Measurements from ENCODE around the gene LMAN1L.

LMAN1L gene

GRCh38 chr15:74776821-74777768, 35.5 kb upstream of the LMAN1L start:
- H3K4me3 ChIP-seq (ENCODE audit: low read depth, low read length) = no peak overlapping the region
- POLR2A ChIA-PET = interaction anchor here (1.4 kb wide), 1 partner anchor 10 kb away, joined by 4 read pairs; no protein-coding TSS in a partner anchor
- no peak for TF ChIP-seq CTCF (IDR thresholded peaks at IDR 0.05; ENCODE audit: insufficient read depth, low read length, missing control alignments)
- CTCF ChIA-PET = interaction anchor here (1.0 to 33.5 kb wide), 10 partner anchors 6 to 404 kb away, joined by 3 to 1672 read pairs (median 102); partner anchors contain the start of genes CLK3, CSK and RPP25
- DNase-seq (ENCODE audit: low read depth, low spot score) = no peak

- ChIA-PET POLR2A (interaction anchor here (1.4 kb wide), 1 partner anchor 9 kb away, joined by 4 read pairs; no protein-coding TSS in a partner anchor), CTCF (interaction anchor here (0.7 to 33.5 kb wide), 10 partner anchors 5 to 404 kb away, joined by 3 to 1672 read pairs (median 102); partner anchors contain the start of genes CLK3, CSK and RPP25)
- TF ChIP-seq CTCF (IDR thresholded peaks at IDR 0.05; ENCODE audit: insufficient read depth, low read length, missing control alignments) = no peak
- DNase-seq (ENCODE audit: low read depth, low spot score) = no peak
- no peak overlapping the region for H3K4me3 ChIP-seq (ENCODE audit: low read depth, low read length)
These were observed 34.7 kb upstream of the LMAN1L start for GRCh38 chr15:74777769-74778598.

- no peak for DNase-seq (ENCODE audit: low read depth, low spot score)
- H3K4me3 ChIP-seq (ENCODE audit: low read depth, low read length) = no peak overlapping the region
- TF ChIP-seq CTCF (IDR thresholded peaks at IDR 0.05; ENCODE audit: insufficient read depth, low read length, missing control alignments) = no peak
- ChIA-PET CTCF (interaction anchor here (0.7 to 33.5 kb wide), 11 partner anchors 4 to 175 kb away, joined by 3 to 1672 read pairs (median 76); partner anchors contain the start of genes CLK3, CSK and RPP25), POLR2A (interaction anchor here (1.4 kb wide), 1 partner anchor 9 kb away, joined by 4 read pairs; no protein-coding TSS in a partner anchor)
These were observed 34.0 kb upstream of the LMAN1L start for GRCh38 chr15:74778599-74778970.

- no peak overlapping the region for H3K4me3 ChIP-seq (ENCODE audit: low read depth, low read length)
- ChIA-PET POLR2A (interaction anchor here (0.7 kb wide), 1 partner anchor 574 kb away, joined by 3 read pairs; no protein-coding TSS in a partner anchor), CTCF (interaction anchor here (1.0 to 33.5 kb wide), 9 partner anchors 8 to 174 kb away, joined by 3 to 1672 read pairs (median 76); partner anchors contain the start of genes CLK3 and RPP25)
- no peak for TF ChIP-seq CTCF (IDR thresholded peaks at IDR 0.05; ENCODE audit: insufficient read depth, low read length, missing control alignments)
- DNase-seq (ENCODE audit: low read depth, low spot score) = no peak
These were observed 33.4 kb upstream of the LMAN1L start for GRCh38 chr15:74779162-74779648.

GRCh38 chr15:74780523-74781430, 31.9 kb upstream of the LMAN1L start:
- POLR2A ChIA-PET = interaction anchor here (1.2 kb wide), 1 partner anchor 126 kb away, joined by 6 read pairs; the partner anchor contains the start of gene FAM219B
- CTCF ChIA-PET = interaction anchor here (0.6 to 33.5 kb wide), 27 partner anchors 8 to 424 kb away, joined by 3 to 1672 read pairs (median 4); partner anchors contain the start of genes CLK3, CPLX3, FAM219B and MPI
- DNase-seq (ENCODE audit: low read depth, low spot score) = no peak
- peak overlapping the region; percentile 60 for H3K4me3 ChIP-seq (ENCODE audit: low read depth, low read length)
- TF ChIP-seq CTCF (IDR thresholded peaks at IDR 0.05; ENCODE audit: insufficient read depth, low read length, missing control alignments) = no peak
